Stimulated activated CD4-positive, alpha-beta T cell treated with anti-CD3 and anti-CD28 coated beads, TNF-alpha, amount 100 ng/mL, for 4 hours (primary cell): ENCODE measurements around the gene CASS4.
A peak's percentile ranks its signal among the peaks of the same experiment; 100 is the strongest.
"Not testable (repeated sequence)": the region's sequence is repeated elsewhere in the genome, so short reads cannot be mapped to it uniquely, and the experiment has no call there.

ENCODE experiments used
- DNase-seq, 3 experiments: peaks; one replicate each; pipeline ENCODE4 v3.0.0-alpha.2; 2020; ENCODE audit warnings: low read depth in 3 of 3

The CASS4 gene

GRCh38 chr20:56392132-56392880, 19.8 kb upstream of the CASS4 start, which contains the start of the genes AURKA and CSTF1:
TSS of gene AURKA (minus strand) at chr20:56392215. CDS start at chr20:56388197, 4,018 bp downstream.
TSS of gene CSTF1 (plus strand) at chr20:56392645. CDS start at chr20:56395553, 2,908 bp downstream.
- DNase-seq = peak; percentile 97 to 99 (median 97)

DNA sequence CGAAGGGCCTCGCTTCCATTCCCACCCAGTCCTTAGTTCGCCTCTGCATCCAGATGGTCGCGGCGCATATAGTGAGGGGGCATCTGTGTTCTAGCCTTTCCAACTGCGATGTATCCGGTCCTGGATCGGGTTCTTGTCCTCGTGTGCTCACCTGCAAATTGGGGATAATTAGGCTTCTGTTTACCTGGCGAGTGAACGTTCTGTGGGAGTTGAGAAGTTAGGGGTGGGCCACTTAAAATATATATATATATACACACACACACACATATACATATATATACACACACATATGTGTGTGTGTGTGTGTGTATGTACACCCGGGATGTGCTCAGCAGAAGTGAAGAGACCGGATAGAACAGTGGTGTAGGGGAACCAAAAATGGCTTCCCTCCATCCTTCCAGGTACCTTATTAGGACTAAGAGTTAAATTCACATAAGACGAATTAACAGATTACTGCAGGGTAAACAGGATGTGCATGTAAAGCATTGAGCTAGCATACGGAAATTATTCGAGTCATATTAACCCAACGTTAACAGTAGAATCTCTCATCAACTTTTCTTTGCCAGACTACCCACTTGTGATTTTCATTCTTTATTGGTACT, 19.1 kb upstream of the CASS4 start:
- no peak for DNase-seq

GRCh38 chr20:56393653-56394052, 18.4 kb upstream of the CASS4 start:
- DNase-seq = no peak

GRCh38 chr20:56395166-56395565, 16.9 kb upstream of the CASS4 start:
- no peak for DNase-seq

GRCh38 chr20:56400001-56400640, 11.9 kb upstream of the CASS4 start:
- peak in 1 of 3 experiments; percentile 47 for DNase-seq

DNA sequence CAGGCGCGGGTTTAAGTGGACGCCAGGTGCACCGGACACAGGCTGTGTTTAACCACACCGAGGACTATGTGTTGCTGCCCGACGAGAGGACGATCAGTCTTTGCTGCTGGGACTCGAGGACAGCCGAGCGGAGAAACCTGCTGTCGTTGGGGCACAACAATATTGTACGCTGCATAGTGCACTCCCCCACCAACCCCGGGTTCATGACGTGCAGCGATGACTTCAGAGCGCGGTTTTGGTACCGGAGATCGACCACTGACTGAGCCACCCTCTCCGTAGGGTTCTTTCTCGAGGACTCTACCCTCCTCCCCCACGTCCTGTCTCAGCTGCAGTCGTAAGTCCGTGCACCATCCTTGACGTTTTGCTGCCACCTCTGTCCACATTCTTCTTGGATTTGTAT, 8.6 kb upstream of the CASS4 start:
- DNase-seq = no peak

- DNase-seq = not testable (repeated sequence)
Observed at GRCh38 chr20:56405356-56405755, 6.7 kb upstream of the CASS4 start.

DNA sequence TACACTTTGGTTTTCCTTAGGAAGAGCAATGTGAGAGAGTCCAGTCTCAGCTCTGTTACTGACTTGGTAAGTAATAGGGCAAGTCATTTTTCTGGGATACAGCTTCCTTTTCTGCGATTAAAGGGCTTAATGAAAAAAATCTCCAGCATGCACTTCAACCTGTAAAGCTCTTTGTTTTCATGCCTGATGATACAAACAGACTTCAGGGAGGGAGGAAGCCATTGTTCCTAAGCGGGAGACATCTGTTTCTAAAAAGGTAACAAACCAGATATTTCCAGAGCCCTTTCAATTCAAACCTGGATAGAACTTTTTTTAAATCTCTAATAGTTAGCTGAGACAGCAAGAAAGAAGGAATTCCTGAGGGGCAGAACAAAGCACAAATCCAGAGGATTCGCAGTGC, 5.2 kb upstream of the CASS4 start:
- no peak for DNase-seq

DNA sequence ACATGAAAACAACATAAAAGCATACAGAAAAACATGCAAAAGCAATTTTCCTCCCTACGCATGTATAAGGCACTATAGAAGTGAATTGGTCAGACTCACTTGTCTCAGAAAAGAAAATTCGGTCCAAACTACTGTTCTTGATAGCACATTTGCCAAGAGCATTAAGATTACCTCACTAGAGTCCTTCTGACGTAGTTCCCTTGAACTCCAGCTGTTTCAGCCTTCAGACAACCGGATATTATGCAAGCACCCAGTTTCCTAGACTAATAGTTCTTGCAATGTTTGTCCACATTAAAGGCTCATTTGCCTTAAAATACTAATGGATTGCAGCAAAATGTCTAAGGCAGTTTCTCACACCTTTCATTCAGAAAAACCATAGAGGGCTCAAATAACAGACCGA, 2.5 kb upstream of the CASS4 start:
- DNase-seq = no peak

DNA sequence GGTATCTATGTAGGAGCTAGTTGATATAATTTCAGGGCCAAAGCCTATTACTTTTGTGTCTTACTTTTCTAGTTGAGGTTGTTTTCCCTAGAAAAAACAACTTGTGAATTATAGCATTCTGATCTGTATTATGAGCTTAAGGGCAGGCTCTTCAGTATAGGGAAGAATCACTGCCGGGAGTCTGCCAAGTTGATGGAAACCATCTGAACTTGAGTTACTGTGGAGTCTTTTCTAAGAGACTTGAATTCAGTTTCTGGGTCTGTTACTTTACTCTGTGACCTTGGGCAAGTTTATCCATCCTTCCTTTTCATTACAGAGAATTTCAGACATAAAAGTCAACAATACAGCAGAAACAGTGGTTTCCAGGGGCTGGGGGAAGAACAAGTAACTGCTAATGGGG, 2.1 kb upstream of the CASS4 start:
- DNase-seq = no peak

DNA sequence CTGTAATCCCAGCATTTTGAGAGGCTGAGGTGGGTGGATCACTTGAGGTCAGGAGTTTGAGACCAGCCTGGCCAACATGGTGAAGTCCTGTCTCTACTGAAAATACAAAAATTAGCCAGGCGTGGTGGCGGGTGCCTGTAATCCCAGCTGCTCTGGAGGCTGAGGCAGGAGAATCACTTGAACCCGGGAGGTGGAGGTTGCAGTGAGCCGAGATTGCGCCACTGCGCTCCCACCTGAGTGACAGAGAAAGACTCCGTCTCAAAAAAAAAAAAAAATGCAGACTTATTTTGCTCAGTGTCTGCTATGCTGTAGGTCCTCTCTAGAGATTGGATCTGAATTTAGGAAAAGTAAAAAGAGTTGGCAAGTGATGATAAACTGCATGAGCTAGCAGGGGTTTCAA, 773 bp upstream of the CASS4 start:
- DNase-seq = not testable (repeated sequence)

- DNase-seq = no peak
Observed at GRCh38 chr20:56412473-56412790, 372 bp downstream of the CASS4 start.

DNA sequence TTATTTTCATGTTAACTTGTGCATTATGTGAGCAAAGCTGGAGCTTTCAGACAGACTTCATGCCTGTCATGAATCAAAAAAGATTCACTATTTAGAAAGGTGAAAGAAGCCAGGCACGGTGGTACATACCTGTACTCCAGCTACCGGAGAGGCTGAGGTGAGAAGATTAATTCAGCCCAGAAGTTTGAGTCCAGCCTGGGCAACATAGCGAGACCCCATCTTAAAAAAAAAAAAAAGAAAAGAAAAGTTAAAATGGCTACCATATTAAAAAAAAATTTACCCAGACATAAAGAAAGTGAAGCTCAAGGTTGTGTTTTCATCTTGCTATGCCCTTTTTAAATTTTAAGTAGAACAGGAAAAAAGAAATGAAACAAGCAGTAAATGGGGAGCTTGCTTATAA, 889 bp downstream of the CASS4 start:
- no peak for DNase-seq

GRCh38 chr20:56414842-56415765, 3.0 kb downstream of the CASS4 start:
- DNase-seq = peak in 2 of 3 experiments; percentile 44 to 57

- no peak for DNase-seq
Observed at GRCh38 chr20:56417402-56417801, 5.3 kb downstream of the CASS4 start.

GRCh38 chr20:56417911-56418310, 5.9 kb downstream of the CASS4 start:
- DNase-seq = no peak

DNA sequence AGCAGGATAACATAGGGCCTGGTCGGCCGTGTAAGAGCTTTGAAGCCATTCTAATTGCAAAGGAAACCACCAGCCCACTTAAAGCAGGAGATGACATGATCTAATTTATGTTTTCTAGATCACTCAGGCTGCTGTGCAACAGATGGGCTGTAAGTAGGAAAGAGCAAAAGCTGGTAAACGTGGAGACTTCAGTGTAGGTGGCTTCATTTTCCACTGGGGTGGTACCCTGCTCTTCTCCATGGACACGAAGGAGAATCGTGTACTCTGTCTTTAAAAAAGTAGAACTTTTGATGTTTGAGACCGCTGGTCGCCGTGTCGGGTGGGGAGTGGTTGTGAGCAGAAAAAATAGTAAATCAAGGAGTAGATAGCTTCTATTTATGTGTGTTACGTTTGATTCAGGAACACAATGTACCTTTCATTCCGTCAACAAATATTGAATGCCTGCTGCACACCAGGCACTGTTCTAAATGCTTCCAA, 6.4 kb downstream of the CASS4 start:
- DNase-seq = no peak

DNA sequence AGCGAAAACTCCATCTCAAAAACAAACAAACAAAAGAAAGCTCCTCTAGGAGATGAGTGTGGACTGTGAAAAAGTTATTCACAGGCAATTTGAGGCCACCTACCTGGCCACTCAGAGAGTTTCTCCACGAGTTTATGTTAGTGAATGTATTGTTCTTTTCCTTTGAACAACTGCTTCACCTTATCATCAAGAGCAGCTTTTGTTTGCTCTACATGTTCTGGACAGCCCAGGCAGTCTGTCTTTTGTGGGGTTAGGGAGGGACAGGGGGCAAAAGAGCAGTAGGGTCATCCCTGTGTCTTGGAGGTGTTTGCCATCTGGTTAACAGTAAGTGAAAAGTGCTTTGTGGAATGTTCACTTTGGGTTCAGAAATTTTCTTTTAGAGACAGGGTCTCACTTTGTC, 8.0 kb downstream of the CASS4 start:
- DNase-seq = no peak

DNA sequence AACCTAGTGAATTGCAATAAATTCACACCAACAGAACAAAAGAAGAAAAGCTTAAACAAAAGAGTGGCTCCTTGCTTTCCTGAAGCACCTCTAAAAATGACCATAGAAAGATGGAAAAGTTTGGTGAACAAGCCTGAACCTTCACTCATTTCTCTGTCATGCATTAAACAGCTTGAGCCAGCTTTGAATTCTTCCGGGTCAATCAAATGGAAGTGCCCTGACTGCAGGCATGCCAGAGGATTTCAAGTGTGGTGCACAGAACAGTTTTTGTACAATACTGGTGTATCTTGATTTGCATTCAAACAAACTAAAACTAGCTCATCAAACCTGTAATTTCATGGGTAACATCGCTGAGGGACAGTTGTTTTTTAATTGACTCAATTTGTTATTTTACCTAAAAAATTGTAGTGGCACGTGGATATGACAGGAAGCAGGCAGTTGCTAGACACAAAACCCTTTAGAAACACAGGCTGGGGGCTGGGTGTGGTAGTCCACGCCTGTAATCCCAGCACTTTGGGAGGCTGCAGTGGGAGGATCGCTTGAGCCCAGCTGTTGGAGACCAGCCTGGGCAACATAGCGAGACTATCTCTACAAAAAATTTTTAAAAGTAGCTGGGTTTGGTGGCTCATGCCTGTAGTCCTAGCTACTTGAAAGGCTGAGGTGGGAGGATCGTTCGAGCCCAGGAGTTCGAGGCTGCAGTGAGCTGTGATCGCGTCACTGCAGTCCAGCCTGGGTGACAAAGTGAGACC, 9.1 kb downstream of the CASS4 start:
- DNase-seq = no peak

- no peak for DNase-seq
Observed at GRCh38 chr20:56422076-56422823, 10.2 kb downstream of the CASS4 start.
